Muscle layer of duodenum (tissue), 2 donors: ENCODE measurements around the gene SCFD2.
"Not testable (repeated sequence)": the region's sequence is repeated elsewhere in the genome, so short reads cannot be mapped to it uniquely, and the experiment has no call there.

Source experiments
- H3K27ac ChIP-seq: one replicate; pipeline ENCODE4 v1.7.0; 2013; ENCODE audit warnings: mild to moderate bottlenecking, low read length
- H3K27me3 ChIP-seq: one replicate; pipeline ENCODE4 v1.7.0; 2013; ENCODE audit warnings: low read depth, mild to moderate bottlenecking, control low read depth, low read length
- H3K36me3 ChIP-seq, 2 donors: one replicate each; pipeline ENCODE4 v1.7.0; 2013; ENCODE audit warnings: low read length in 2 of 2, control low read depth in 1 of 2, mild to moderate bottlenecking in 1 of 2; ENCODE audit not compliant: insufficient read depth in 2 of 2, control insufficient read depth in 1 of 2
- H3K4me1 ChIP-seq, 2 donors: one replicate each; pipeline ENCODE4 v1.7.0; 2013; ENCODE audit warnings: low read length in 2 of 2, mild to moderate bottlenecking in 2 of 2, control low read depth in 1 of 2, moderate library complexity in 1 of 2; ENCODE audit not compliant: insufficient read depth in 2 of 2, control insufficient read depth in 1 of 2
- H3K4me3 ChIP-seq, 2 donors: one replicate each; pipeline ENCODE4 v1.7.0; 2013; ENCODE audit warnings: low read length in 2 of 2, low read depth in 1 of 2, mild to moderate bottlenecking in 1 of 2
- H3K9me3 ChIP-seq, 2 donors: one replicate each; pipeline ENCODE4 v1.7.0; 2013; ENCODE audit warnings: low read length in 2 of 2, control low read depth in 1 of 2, mild to moderate bottlenecking in 1 of 2; ENCODE audit not compliant: control insufficient read depth in 1 of 2
- donor health status: healthy.

The SCFD2 gene

DNA sequence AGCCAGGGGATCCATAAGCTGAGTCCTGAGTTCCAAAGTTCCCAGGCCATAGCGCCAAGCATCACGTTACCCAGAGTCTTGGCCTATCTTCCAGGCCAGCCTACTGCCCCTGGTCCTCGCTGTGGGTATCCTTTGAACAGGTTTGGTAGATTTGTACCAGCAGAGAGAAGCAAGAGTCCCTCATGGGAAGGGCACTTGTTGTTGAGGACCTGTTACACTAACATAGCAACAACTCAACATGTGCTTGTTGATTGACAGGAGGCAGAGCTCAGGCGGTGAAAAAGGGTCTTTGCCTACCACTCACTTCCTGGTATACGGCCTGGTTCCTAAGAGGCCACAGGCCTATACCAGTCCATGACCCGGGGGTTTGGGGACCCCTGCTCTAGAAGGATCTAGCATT is 365.3 kb downstream of the SCFD2 start:
- Histone ChIP-seq H3K4me1 (peaks cover 0 to 15% of the 10 kb centered on the region in 2 donors), H3K36me3 (no peaks in the 10 kb centered on the region), H3K9me3 (no peaks in the 10 kb centered on the region), H3K27ac (no peak overlapping the region), H3K27me3 (no peaks in the 10 kb centered on the region), H3K4me3 (no peak overlapping the region)

DNA sequence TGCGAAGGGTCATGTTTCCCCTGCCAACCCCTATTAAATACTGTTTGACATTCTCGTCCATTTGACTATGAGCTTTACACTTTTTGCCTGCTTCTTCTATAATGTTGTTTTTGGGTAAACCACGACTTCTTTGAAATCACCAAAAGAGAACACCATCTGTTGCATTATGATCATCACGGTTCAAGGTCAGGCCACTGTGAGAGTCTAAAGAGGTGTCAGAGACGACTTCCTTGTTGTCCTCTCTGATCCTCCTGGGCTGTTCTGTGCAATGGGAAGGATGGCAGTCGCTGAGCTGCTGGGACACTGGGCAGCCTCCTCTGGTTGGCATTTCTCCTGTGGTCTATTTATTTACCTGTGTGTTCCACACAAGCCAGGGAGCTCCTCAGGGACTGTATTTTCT is 366.2 kb downstream of the SCFD2 start:
- Histone ChIP-seq H3K27ac (no peak overlapping the region), H3K36me3 (no peaks in the 10 kb centered on the region), H3K27me3 (no peaks in the 10 kb centered on the region), H3K4me3 (no peak overlapping the region), H3K9me3 (no peaks in the 10 kb centered on the region), H3K4me1 (peaks cover 0 to 15% of the 10 kb centered on the region in 2 donors)

DNA sequence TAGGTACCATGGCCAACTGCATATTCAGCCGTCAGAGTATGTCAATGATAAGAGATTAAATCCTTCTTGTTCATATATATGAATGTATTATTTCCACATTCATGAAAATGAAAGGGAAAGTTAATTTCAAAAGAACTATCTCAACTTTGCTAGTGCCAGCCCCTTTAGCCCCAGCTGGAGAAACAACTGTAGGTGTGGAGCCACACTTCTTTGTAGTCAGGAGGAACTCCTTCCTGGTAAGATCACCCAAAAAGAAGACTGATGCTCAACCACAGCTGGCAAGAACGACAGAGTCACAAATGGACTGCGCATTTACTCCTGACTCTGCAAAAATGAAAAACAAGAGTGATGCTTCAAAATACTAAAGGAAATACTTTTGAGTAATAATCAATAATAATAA is 367.4 kb downstream of the SCFD2 start:
- Histone ChIP-seq H3K27me3 (no peaks in the 10 kb centered on the region), H3K36me3 (no peaks in the 10 kb centered on the region), H3K9me3 (no peaks in the 10 kb centered on the region), H3K27ac (no peak overlapping the region), H3K4me3 (no peak overlapping the region), H3K4me1 (peaks cover 0 to 19% of the 10 kb centered on the region in 2 donors)

DNA sequence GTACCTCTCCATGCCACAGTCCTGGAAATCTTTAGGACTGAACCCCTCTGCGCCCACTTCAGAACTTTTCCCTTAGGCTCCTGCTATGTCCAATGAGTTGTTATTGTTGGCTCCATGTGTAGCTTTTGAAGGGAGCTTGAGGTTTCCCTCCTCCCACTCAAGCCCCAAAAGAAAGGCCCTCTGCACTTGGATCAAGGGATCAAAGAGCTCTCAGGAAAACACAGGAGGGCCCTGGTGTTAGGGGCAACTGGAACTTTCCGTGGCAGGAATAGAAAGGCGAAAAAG is 368.8 kb downstream of the SCFD2 start:
- H3K36me3 ChIP-seq = no peaks in the 10 kb centered on the region
- H3K4me3 ChIP-seq = no peak overlapping the region
- H3K27me3 ChIP-seq = no peaks in the 10 kb centered on the region
- no peak overlapping the region for H3K27ac ChIP-seq
- peaks cover 0 to 19% of the 10 kb centered on the region in 2 donors for H3K4me1 ChIP-seq
- H3K9me3 ChIP-seq = no peaks in the 10 kb centered on the region

DNA sequence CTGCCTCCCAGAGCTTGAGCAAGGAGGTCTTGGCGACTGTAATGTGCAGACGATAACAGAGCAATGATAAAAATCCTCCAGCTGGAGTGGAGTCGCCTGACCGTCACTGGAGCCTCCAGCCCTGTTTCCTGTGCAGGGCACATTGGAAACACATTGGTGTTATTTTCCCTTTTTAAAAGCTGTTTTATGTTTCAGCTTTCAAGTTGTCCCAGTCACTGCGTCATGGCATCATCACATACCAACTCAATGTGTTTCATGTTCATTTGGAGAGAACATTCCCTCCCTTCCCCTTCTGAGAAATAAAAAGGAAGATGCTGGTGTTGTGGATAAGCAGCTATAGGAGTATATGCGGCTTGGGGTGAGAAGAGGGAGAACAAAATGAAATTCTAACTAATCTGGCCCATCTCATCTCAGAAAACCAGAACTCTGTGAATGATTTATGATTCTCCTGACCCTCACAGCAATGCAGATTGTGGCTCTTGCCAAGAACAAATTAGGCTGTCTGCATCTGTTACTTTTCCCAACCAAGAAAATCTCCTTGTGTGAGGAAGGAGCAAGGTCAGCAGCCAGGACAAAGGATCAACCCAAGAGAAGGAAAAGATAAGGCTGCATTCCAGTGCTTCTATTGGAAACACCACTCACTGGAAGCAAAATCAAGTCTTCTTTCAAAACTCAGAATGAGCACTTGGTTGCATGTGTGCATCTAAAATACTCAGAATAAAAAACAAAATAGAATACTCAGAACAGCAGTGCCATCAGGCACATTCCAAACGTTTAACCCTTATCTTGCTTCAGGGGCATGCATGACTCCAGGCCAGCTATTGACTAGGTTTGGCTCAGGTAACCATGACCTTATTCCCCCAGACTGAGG is 369.4 kb downstream of the SCFD2 start:
- Histone ChIP-seq H3K27ac (no peak overlapping the region), H3K4me1 (peaks cover 0 to 19% of the 10 kb centered on the region in 2 donors)

DNA sequence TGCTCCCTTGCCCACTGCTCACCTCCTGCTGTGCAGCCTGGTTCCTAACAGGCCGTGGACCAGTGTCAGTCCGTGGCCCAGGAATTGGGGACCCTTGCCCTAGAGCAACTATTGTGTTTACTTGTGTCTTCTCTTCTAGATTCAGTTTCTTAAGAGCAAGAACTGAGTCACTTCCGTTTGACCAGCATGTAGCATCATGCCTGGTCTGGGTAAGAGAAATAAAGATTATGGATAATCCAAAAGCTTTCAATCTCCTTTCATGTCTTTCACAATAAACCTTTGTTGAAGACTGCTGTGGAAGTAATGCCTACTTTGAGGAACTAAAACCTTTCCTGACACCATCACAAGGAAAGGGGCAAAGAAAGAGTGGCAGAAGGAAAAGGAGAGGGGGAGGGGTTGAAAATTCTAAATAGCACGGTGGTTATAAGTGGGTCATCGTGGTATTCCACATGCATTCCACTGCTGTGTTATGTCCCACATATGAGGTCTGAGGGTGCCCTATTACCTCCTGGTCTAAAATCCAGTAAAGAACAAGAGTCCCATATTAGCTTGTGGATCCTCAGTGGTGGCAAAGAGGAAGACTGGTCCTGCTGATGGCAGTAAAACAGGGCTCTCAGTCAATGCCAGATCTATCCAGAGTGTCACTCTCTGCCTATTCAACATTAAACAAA is 370.4 kb downstream of the SCFD2 start:
- Histone ChIP-seq H3K36me3 (no peaks in the 10 kb centered on the region), H3K4me3 (no peak overlapping the region), H3K27me3 (no peaks in the 10 kb centered on the region), H3K4me1 (peaks cover 0 to 19% of the 10 kb centered on the region in 2 donors), H3K9me3 (no peaks in the 10 kb centered on the region), H3K27ac (no peak overlapping the region)

More for the DNA sequence above, 369.4 kb downstream of the SCFD2 start:
- Histone ChIP-seq H3K36me3 (no peaks in the 10 kb centered on the region), H3K9me3 (no peaks in the 10 kb centered on the region), H3K4me3 (no peak overlapping the region), H3K27me3 (no peaks in the 10 kb centered on the region)

DNA sequence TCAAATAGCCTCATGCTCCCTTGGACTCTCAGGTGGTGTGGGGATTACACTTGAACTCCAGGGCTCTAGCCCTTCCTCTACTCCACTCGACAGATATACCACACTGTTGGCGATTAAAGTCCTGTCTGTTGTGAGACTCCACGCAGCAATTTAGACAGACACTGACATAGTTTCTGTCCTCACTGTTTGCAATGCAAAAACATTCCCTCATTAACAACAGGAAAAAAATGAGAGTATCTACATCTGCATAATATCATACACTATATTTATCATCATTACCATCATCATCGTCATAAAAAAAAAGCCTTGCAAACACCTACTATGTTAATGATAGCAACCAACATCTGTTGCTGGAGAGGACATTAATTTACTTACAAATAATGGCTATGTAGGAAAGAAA is 371.3 kb downstream of the SCFD2 start:
- Histone ChIP-seq H3K4me3 (no peak overlapping the region), H3K27me3 (no peaks in the 10 kb centered on the region), H3K27ac (no peak overlapping the region), H3K36me3 (no peaks in the 10 kb centered on the region), H3K9me3 (no peaks in the 10 kb centered on the region), H3K4me1 (peaks cover 0 to 19% of the 10 kb centered on the region in 2 donors)

DNA sequence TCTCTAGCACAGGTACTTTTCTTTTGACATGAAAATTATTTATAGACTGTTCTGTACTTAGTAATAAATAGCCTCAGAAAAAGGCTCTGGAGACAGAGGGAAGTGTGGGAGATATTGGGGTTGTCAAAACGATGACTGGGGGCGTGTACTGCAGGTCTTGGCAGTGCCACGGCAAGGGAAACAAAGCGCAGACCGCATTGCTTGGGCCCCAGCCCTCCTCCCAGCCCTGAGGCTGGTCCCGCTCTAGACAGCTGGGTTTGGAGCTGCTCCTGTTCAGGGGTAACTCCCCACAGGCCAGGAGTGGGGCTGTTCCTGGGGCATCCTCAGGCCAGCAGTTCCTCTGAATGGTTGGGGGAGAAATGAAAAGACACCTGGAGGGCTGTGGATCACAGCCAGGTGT is 372.1 kb downstream of the SCFD2 start:
- Histone ChIP-seq H3K27ac (no peak overlapping the region), H3K4me3 (no peak overlapping the region), H3K36me3 (no peaks in the 10 kb centered on the region), H3K4me1 (peaks cover 0 to 19% of the 10 kb centered on the region in 2 donors), H3K9me3 (no peaks in the 10 kb centered on the region), H3K27me3 (no peaks in the 10 kb centered on the region)

DNA sequence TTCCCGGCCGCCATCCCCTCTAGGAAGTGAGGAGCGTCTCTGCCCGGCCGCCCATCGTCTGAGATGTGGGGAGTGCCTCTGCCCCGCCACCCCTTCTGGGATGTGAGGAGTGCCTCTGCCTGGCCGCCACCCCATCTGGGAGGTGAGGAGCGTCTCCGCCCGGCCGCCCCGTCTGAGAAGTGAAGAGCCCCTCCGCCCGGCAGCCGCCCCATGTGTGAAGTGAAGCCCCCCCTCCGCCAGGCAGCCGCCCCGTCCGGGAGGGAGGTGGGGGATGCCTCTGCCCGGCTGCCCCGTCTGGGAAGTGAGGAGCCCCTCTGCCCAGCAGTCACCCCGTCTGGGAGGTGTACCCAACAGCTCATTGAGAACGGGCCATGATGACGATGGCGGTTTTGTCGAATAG is 373.3 kb downstream of the SCFD2 start:
- H3K4me3 ChIP-seq, H3K9me3 ChIP-seq, H3K27me3 ChIP-seq, H3K27ac ChIP-seq, H3K36me3 ChIP-seq: not testable (repeated sequence)
- H3K4me1 ChIP-seq = peaks cover 0 to 18% of the 10 kb centered on the region in 2 donors

DNA sequence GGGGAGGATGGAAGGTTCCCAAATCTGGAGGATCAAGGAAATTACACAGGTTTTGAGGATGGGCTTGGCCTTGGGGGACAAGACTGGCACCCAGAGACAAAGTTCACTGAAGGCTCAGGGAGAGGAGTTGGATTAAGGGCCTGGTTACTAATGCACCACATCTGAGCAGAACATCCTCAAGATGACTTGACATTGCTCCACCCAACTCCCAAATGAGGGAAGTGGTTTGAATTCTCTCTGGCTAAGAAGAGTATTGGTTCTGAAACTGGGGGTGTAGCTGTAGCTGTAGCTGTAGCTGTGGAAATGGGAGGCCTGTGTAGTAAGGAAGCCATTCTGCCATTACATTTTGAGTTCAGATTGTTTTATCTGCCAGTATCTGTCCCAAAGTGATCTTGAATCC is 374.4 kb downstream of the SCFD2 start:
- Histone ChIP-seq H3K27me3 (no peaks in the 10 kb centered on the region), H3K4me3 (no peak overlapping the region), H3K9me3 (no peaks in the 10 kb centered on the region), H3K36me3 (no peaks in the 10 kb centered on the region), H3K27ac (no peak overlapping the region), H3K4me1 (peaks cover 0 to 7% of the 10 kb centered on the region in 2 donors)

DNA sequence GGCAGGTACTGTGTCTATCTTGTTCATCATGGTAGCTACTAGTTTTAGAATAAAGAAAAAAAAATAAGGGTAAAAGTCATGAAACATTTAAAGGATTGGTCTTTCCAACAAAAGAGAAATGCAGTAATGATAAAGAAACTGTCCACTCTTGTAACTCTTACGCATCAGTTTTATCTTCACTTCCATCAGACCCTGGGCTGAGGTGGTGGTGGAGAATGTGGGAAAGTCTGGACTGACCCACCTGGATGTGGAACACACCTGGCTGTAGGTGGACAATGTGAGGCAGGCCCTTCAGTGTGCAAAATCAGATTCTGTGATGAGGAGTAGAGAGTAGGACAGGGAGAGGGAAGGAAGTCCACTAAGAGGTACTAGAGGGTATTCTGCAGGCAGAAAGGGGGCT is 375.2 kb downstream of the SCFD2 start:
- peaks cover 0 to 3% of the 10 kb centered on the region in 2 donors for H3K4me1 ChIP-seq
- H3K27me3 ChIP-seq = no peaks in the 10 kb centered on the region

More for the DNA sequence above, 375.2 kb downstream of the SCFD2 start:
- H3K4me3 ChIP-seq = no peak overlapping the region
- no peak overlapping the region for H3K27ac ChIP-seq
- no peaks in the 10 kb centered on the region for H3K36me3 ChIP-seq
- no peaks in the 10 kb centered on the region for H3K9me3 ChIP-seq
